Motor neuron (in vitro differentiated cells): ENCODE measurements around the gene RAD51B. TPM values are rescaled to one million over a fixed set of nuclear protein-coding genes. Genes with fewer than 3 reads are reported as not detected.

Source experiments
- ATAC-seq, 8 experiments: fragments of 200-7000 bp; cut with Tn5 transposase; replicated peaks in 6 of 8; 2 replicates each; pipeline ENCODE4 v1.8.0; 2021; ENCODE audit warnings: mild to moderate bottlenecking in 8 of 8, moderate library complexity in 8 of 8
- H3K27ac ChIP-seq, 2 donors: fragments of 250-450 bp; sonication (Bioruptor Pico); 2 replicates each; pipeline ENCODE4 v1.9.0; 2021; ENCODE audit warnings: antibody characterized with exemption in 2 of 2, mild to moderate bottlenecking in 2 of 2, moderate library complexity in 1 of 2
- H3K4me1 ChIP-seq, 2 donors: fragments of 250-450 bp; sonication (Bioruptor Pico); replicated peaks in 1 of 2; 2 replicates each; pipeline ENCODE4 v1.6.1; 2021; ENCODE audit warnings: antibody characterized with exemption in 2 of 2, mild to moderate bottlenecking in 2 of 2, moderate library complexity in 1 of 2
- H3K4me3 ChIP-seq, 5 donors: fragments of 250-450 bp; sonication (Bioruptor Pico); 2 replicates each; pipeline ENCODE4 v1.9.0; 2021; ENCODE audit warnings: antibody characterized with exemption in 5 of 5, mild to moderate bottlenecking in 5 of 5, moderate library complexity in 4 of 5
- WGBS, 10 experiments: fragments of 450-650 bp; shearing (Covaris generic); methylation state at CpG; one replicate each; pipeline ENCODE4 v1.0.0; 2022; 5-methylcytosine and 5-hydroxymethylcytosine counted together
- in situ Hi-C, 9 experiments: fragments of 400-800 bp; cut with MboI; loops; one replicate each; pipeline ENCODE4 v1.15.0; 2021; ENCODE audit warnings: low sequenced_read_pairs in 9 of 9, low pct_unique_long_range_greater_than_20kb in 2 of 9; ENCODE audit not compliant: unreplicated experiment in 9 of 9
- total RNA-seq, 8 experiments: library from RNA; unstranded; fragments of 300-600 nt; gene quantifications; 2 replicates each; pipeline versions ENCODE4 v1.2.3 to v1.2.4, GENCODE V29; 2022

The RAD51B gene
- total RNA-seq, 8 experiments from 2014 or later: 5.4 to 37.7 (median 11.0) TPM

GRCh38 chr14:68665131-68665530 is 845.6 kb downstream of the RAD51B start:
- no peak for ATAC-seq
- in situ Hi-C loops: no loop called here
- Histone ChIP-seq H3K27ac (no peak overlapping the region), H3K4me3 (no peak overlapping the region), H3K4me1 (peaks cover 3 to 7% of the 10 kb centered on the region in 2 donors)
- 40 to 91% (median 81%) methylated on average over 1 to 4 of the region's 4 CpGs; no CpG with 5 or more reads in 2 of the 10 experiments for WGBS, 10 experiments

GRCh38 chr14:68665792-68666204 is 846.2 kb downstream of the RAD51B start:
- H3K4me3 ChIP-seq: no peak overlapping the region
- in situ Hi-C loops: no loop called here
- H3K4me1 ChIP-seq: peaks cover 3 to 7% of the 10 kb centered on the region in 2 donors
- ATAC-seq: peak in 3 of 8 experiments; percentile 31 to 82 (median 60)
- no peak overlapping the region for H3K27ac ChIP-seq

- Histone ChIP-seq H3K27ac (no peak overlapping the region), H3K4me1 (peaks cover 3 to 7% of the 10 kb centered on the region in 2 donors), H3K4me3 (no peak overlapping the region)
- 11 to 100% (median 78%) methylated on average over 1 to 2 of the region's 2 CpGs; no CpG with 5 or more reads in 3 of the 10 experiments for WGBS, 10 experiments
- in situ Hi-C loops: no loop called here
- ATAC-seq: peak in 2 of 8 experiments; percentile 22 to 78
Observed at GRCh38 chr14:68666236-68666635, 846.7 kb downstream of the RAD51B start.

GRCh38 chr14:68666899-68667298 is 847.3 kb downstream of the RAD51B start:
- Histone ChIP-seq H3K27ac (no peak overlapping the region), H3K4me1 (peaks cover 7 to 8% of the 10 kb centered on the region in 2 donors), H3K4me3 (no peak overlapping the region)
- peak in 1 of 8 experiments; percentile 27 for ATAC-seq
- WGBS, 10 experiments: 83 to 100% (median 100%) methylated on average over 1 to 4 of the region's 5 CpGs; no CpG with 5 or more reads in 3 of the 10 experiments
- in situ Hi-C loops: no loop called here

- no peak overlapping the region for H3K4me3 ChIP-seq
- peaks cover 9 to 12% of the 10 kb centered on the region in 2 donors for H3K4me1 ChIP-seq
- in situ Hi-C loops: no loop called here
- H3K27ac ChIP-seq: no peak overlapping the region
- peak in 1 of 8 experiments; percentile 24 for ATAC-seq
Observed at GRCh38 chr14:68667313-68667791, 847.8 kb downstream of the RAD51B start.

GRCh38 chr14:68668028-68668427 is 848.4 kb downstream of the RAD51B start:
- no peak for ATAC-seq
- H3K27ac ChIP-seq: no peak overlapping the region
- no peak overlapping the region for H3K4me3 ChIP-seq
- in situ Hi-C loops: no loop called here
- WGBS, 10 experiments: 97 to 100% methylated on average over 3 of the region's 4 CpGs; no CpG with 5 or more reads in 8 of the 10 experiments
- H3K4me1 ChIP-seq: peaks cover 12 to 16% of the 10 kb centered on the region in 2 donors

GRCh38 chr14:68668531-68668930 is 849.0 kb downstream of the RAD51B start:
- Histone ChIP-seq H3K4me3 (no peak overlapping the region), H3K4me1 (peaks cover 12 to 16% of the 10 kb centered on the region in 2 donors), H3K27ac (no peak overlapping the region)
- in situ Hi-C loops: no loop called here
- 81 to 100% (median 90%) methylated on average over 1 to 7 of the region's 7 CpGs; no CpG with 5 or more reads in 4 of the 10 experiments for WGBS, 10 experiments
- ATAC-seq: no peak

GRCh38 chr14:68669111-68669511 is 849.5 kb downstream of the RAD51B start:
- WGBS, 10 experiments: 0 to 100% (median 89%) methylated on average over 1 to 2 of the region's 3 CpGs; no CpG with 5 or more reads in 4 of the 10 experiments
- ATAC-seq: peak in 1 of 8 experiments; percentile 19
- H3K4me3 ChIP-seq: no peak overlapping the region
- peaks cover 12 to 16% of the 10 kb centered on the region in 2 donors for H3K4me1 ChIP-seq
- H3K27ac ChIP-seq: no peak overlapping the region
- in situ Hi-C loops: no loop called here

- in situ Hi-C loops: no loop called here
- 20 to 93% (median 69%) methylated on average over 1 to 9 of the region's 14 CpGs; no CpG with 5 or more reads in 3 of the 10 experiments for WGBS, 10 experiments
- Histone ChIP-seq H3K27ac (no peak overlapping the region), H3K4me1 (peaks cover 12 to 16% of the 10 kb centered on the region in 2 donors), H3K4me3 (no peak overlapping the region)
- no peak for ATAC-seq
Observed at GRCh38 chr14:68669603-68670358, 850.2 kb downstream of the RAD51B start.

- Histone ChIP-seq H3K4me3 (no peak overlapping the region), H3K27ac (no peak overlapping the region), H3K4me1 (peaks cover 12 to 16% of the 10 kb centered on the region in 2 donors)
- in situ Hi-C loops: no loop called here
- 40 to 100% (median 80%) methylated on average over 1 of the region's 1 CpG; no CpG with 5 or more reads in 7 of the 10 experiments for WGBS, 10 experiments
- ATAC-seq: no peak
Observed at GRCh38 chr14:68670359-68670715, 850.8 kb downstream of the RAD51B start.

- peaks cover 16 to 22% of the 10 kb centered on the region in 2 donors for H3K4me1 ChIP-seq
- no peak overlapping the region for H3K27ac ChIP-seq
- in situ Hi-C loops: no loop called here
- H3K4me3 ChIP-seq: no peak overlapping the region
- 22 to 100% (median 50%) methylated on average over 1 to 2 of the region's 2 CpGs; no CpG with 5 or more reads in 4 of the 10 experiments for WGBS, 10 experiments
- no peak for ATAC-seq
Observed at GRCh38 chr14:68671909-68672308, 852.3 kb downstream of the RAD51B start.

- no peak overlapping the region for H3K27ac ChIP-seq
- WGBS, 10 experiments: 10 to 100% (median 55%) methylated on average over 1 to 3 of the region's 3 CpGs
- H3K4me3 ChIP-seq: no peak overlapping the region
- in situ Hi-C loops: no loop called here
- peaks cover 16 to 22% of the 10 kb centered on the region in 2 donors for H3K4me1 ChIP-seq
- ATAC-seq: peak in 5 of 8 experiments; percentile 83 to 96 (median 94)
Observed at GRCh38 chr14:68672609-68673285, 853.2 kb downstream of the RAD51B start.

- H3K4me1 ChIP-seq: peaks cover 16 to 22% of the 10 kb centered on the region in 2 donors
- 45 to 100% (median 81%) methylated on average over 1 to 5 of the region's 5 CpGs; no CpG with 5 or more reads in 4 of the 10 experiments for WGBS, 10 experiments
- in situ Hi-C loops: no loop called here
- no peak overlapping the region for H3K27ac ChIP-seq
- H3K4me3 ChIP-seq: no peak overlapping the region
- no peak for ATAC-seq
Observed at GRCh38 chr14:68673464-68673863, 853.9 kb downstream of the RAD51B start.
